GM21786 (cell line): ENCODE measurements around the gene ITGA3.
"Not testable (repeated sequence)": the region's sequence is repeated elsewhere in the genome, so short reads cannot be mapped to it uniquely, and the experiment has no call there.

Experiments used
- ATAC-seq: cut with Tn5 transposase; IDR thresholded peaks from one replicate; pipeline ENCODE4 v1.9.1; 2021; ENCODE audit not compliant: unreplicated experiment

Gene ITGA3

DNA sequence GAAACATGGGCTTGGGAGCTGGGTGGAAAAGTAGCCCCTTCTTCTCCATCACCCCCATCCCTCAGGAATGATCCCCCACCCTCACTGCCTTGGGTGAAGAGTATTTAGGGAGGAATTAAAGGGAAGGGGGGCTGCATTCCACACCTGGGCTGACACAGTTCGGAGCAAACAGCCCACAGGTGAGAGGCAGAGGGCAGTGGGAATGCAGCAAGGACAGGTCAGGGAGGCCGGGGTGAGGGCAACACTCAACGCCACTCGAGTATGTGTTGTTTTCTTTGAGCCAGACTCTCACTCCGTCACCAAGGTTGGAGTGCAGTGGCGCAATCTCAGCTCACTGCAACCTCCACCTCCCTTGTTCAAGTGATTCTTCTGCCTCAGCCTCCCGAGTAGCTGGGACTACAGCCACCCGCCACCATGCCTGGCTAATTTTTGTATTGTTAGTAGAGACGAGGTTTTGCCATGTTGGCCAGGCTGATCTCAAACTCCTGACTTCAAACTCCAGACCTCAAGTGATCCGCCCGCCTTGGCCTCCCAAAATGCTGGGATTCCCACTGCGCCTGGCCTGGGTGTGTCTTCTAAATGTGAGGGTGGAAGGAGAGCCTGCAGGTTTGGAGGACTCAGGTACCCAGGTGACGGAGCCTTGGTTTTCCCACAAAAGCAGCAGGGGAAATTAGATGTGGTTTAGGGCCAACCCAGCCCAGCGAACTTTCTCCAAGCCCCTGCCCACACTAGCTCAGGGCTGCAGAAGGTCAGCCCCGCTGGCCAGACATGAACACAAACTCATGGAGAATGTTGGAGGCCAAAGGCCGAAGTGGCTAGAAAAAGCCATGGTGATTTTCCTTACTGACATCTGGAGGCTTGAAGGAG is 21.2 kb upstream of the ITGA3 start:
- no peak for ATAC-seq

DNA sequence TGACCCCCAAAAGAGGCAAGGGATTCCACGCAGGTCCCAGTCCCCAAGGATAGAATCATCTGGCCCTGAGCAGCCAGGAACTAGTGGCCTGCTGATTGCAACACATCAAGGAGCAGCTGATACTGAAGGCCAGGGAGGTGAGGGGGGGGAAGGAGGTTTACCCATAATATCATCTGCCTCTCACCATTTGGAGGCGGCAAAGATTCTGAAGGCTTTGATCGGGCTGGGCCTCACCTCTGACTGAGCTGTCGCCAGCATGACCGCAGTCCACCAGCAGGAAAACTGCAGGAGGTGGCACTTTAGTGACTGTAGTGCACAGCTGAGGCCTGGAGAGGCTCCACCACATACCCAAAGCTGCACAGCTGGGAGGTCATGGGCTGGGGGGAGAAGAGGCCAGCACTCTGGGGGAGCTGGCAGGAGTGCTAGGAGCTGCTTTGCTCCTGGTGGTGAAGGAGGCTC is 20.5 kb upstream of the ITGA3 start:
- ATAC-seq = no peak

DNA sequence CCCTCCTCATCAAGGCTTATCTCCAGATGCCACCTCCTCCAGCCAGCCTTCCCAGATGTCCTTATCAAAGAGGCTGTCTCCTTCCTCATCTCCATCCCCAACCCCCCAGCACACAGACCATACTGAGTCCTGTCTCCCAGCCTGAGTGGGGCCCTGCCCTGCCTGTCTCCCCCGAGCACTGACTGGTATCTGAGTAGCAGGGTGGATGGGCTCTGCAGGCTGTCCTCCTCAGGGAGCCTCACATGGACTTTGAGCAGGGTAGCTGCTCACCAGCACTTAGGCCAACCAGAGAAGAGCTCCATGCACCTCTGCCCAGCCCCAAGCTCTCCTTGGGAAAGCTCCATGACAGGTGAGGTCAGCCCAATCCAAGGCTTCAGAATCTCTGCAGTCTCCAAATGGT is 20.0 kb upstream of the ITGA3 start:
- ATAC-seq = no peak

DNA sequence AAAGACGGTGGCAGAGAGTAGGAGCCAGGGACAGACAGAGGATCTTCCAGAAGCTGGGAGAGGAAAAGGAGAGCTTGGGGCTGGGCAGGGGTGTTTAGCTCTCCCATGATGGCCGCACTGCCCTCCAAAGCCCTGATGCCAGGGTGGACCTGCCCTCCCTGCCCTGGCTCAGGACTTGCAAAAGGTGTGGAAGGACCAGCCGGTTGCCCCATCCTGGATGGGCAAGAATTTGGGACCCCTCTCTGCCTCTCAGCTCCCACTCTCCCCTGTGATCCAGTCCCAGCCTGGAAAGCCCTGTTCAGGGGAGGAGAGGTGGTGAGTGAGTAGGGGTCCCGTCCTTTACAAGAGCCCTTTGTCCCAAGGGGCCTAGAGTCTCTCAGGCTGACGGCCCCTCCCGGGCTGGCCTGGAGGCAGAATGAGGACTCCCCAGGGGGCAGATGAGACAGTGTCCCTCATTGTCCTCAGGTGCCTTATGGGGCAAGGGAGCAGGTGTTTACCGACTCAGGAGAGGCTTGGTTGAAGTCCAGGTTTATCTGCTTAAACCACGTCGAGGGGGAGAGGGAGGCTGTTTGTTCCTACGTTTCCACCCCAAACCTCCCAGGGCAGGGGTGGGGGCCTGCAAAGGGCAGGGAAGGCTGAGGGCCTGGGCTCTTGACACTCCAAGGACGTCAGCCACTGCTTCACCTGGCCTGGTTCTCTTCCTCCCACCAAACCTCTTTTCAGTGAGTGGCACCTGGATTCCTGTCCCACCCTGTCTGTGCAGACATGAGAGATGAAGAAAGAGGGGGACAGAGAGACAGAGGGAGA is 19.3 kb upstream of the ITGA3 start:
- no peak for ATAC-seq

DNA sequence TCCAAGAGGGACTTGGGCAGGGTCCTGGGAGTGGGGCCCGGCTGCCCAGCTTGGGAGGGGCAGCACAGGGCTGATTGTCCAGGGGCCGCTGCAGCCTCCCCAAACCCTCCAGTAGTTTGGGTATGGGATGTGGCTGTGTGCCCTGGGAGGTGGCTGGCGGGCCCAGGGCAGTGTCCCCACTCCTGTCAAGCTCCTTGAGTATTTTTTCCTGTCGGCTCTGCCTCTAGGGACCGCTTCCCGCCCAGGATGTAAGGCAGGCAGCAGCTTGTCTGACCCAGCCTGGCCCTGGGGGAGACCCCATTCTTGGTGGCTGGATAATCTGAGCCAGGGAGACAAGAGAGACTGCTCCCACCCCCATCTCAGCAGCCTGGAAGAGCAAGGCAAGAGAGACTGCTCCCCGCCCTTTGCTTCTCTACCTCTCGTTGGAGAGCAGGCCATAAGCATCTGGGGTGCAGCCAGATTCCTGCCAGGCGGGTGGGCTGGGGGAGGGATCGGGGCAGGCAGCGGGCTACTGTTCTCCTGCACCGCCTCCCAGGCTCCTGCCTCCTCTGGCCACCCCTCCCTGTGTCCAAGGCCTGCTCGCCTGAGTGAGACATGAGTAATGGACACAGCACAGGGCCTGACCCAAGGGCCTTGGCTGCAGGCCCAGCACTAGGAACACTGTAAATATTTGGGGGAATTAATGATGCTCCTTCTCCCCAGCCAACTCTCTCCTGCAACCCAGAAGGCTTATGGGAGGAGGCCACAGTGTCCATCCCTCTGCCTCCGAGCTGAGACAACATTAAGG is 18.4 kb upstream of the ITGA3 start:
- no peak for ATAC-seq

DNA sequence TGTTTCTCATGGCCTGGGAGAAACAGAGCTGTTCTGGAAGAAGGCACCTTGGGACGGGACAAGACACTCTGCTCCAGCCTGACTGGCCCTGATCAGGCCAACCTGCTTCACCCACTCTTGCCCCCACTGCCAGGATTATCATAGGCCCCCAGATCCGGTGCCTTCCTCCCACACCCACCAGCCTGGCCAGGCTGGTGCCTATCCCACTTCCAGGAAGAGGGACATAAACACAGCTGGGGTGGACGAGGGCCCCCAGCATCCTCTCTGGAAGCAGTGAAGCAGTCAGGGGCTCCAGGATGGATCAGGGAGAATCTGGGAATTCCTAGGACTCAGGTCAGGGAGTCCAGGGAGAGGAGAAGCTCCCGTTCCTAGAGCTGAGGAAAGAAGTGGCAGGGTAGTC is 16.9 kb upstream of the ITGA3 start:
- no peak for ATAC-seq

DNA sequence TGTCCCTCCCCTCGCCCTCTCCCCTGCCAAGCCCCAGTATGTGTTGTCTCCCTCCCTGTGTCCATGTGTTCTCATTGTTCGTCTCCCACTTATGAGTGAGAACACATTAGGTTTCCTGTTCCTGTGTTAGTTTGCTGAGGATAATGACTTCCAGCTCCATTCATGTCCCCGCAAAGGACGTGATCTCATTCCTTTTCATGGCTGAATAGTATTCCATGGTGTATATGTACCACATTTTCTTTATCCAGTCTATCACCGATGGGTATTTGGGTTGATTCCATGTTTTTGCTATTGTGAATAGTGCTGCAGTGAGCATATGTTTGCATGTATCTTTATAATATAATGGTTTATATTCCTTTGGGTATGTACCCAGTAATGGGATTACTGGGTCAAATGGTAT is 15.4 kb upstream of the ITGA3 start:
- not testable (repeated sequence) for ATAC-seq

DNA sequence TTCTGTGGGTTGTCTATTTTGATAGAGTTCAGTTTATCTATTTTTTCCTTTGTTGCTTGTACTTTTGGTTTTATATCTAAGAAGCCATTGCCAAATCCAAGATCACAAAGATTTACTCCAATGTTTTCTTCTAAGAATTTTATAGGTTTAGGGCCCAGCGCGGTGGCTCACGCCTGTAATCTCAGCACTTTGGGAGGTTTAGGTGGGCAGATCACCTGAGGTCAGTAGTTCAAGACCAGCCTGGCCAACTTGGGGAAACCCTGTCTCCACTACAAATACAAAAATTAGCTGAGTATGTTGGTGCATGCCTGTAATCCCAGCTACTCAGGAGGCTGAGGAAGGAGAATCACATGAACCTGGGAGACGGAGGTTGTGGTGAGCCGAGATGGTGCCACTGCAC is 13.7 kb upstream of the ITGA3 start:
- ATAC-seq = no peak

DNA sequence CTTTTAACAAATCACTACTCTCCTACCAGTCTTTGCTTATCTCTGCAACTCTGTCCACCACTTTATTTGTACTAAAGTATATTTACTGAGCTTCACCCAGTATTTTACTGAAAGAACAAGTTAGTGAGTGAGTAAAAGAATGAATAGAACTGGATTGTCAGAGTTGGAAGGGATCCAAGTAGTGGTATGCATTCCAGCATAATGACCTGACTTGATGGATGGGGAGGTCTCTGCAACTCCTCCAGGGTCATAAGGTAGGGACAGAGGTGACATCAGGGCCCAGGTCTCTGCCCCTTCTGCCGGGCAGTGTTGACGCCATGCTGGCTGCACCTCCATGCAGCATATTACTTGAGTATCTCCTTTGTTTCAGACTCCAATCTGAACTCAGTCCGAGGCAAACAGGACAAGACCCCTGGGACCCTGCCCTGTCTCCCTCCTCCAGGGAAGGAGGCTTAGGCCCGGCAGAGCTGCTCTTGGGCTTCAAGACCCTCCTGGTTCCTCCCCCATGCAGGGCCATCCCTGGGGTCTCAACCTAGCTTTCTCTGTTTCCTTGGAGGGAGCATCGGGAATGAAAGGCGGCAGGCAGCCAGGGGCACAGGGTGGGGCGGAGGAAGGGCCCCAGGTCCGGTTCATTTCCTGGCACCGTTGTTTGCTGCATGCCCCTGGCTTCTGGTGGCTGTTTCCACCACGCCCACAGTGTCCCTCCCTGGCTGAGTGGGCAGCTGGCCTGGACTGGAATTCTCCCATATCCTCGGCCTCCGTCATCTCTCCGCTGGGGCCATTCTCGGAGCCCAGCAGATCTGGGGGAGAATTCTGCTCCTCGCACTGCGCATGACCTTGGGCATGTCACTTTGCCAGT is 12.4 kb upstream of the ITGA3 start:
- ATAC-seq = no peak

DNA sequence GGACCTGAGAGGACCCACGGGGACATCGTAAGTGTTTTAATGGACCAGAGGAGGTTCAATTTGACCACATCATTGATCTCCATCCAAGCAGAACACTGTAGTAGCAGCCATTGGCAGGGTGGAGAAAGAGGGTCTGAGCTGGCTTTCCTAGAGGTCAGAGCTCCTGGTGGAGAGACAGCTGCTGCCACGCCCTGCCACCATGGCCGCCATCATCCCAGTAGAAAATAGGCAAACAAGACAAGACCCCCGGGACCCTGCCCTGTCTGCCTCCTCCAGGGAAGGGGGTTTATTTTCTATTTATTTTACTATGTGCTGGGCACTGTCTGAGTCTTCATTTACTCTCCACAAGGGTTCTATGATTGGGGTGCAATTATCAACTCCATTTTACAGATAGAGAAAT is 11.4 kb upstream of the ITGA3 start:
- ATAC-seq = no peak

DNA sequence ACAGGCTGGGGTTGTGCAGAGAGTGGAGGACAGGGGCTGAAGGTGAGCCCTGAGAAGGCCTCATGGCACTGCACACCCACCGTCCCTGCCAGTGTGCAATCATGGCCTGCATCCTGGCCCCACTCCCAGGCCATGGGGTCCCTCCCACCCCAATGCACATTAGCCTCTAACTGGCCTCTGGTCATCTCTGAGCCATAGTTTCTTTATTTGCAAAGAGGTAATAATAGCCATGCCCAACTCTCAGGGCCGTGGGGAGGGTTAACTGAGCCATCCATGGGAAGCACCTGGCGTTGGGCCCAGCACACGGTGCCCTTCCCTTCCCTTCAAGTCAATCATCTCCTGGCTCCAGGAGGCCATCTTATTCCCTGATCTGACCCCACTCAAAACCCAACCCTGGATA is 10.8 kb upstream of the ITGA3 start:
- ATAC-seq = no peak

DNA sequence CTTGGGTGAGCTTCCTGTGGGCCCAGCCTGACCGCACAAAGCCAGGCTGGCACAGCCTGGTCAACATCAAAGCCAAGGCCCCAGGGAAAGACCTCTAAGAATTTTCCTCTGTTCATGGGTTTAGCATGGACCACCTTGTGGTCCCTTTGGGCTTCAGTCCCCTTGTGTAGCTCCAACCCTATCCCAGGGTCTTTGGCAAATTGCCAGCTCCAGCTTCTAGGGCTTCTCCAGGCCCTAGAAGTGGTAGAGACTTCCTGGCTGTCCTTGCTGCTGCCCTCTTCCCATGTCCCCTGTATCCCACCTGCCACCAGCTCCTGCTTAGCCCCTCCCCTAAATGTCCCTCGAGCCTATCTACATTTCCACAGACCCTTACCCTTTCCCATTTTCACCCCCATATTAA is 9.7 kb upstream of the ITGA3 start:
- no peak for ATAC-seq

DNA sequence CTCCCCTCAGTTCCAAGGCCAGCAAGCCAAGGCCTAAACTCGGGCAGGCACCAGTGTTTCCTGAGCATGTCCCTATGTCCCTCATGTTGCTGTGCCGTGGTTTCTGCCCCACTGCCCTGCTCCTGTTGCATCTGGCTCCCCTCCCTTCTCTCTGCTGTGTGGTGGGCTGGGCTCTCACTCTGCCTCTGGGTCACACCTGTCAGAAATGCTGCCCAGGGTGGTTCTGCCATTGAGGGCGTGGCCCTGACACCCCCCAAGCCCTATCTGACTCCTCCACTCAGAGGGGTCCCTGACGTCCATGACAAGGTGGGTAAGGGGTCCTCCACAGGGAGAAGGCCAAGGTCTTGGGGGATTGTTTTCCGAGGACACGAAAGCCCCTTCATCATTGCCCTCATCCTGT is 9.2 kb upstream of the ITGA3 start:
- no peak for ATAC-seq

DNA sequence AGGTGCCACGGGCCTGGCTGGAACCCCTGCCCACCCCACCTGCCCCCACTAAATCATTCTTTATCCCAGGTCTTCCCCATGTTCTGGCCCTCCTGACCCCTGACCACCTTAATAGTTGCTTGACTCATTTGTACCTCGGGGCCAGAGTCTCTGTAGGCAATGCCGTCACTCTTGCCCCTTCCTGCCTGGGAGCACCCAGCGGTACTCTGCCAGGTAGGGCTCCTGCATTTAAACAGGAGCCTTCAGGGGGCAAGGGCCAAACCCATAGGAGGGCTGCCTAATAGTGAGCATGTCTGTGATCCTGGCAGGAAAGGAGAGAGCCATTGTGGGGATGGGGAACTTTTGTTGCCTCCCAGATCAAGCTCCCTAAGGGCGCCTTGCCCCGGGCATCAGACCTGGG is 8.8 kb upstream of the ITGA3 start:
- no peak for ATAC-seq

DNA sequence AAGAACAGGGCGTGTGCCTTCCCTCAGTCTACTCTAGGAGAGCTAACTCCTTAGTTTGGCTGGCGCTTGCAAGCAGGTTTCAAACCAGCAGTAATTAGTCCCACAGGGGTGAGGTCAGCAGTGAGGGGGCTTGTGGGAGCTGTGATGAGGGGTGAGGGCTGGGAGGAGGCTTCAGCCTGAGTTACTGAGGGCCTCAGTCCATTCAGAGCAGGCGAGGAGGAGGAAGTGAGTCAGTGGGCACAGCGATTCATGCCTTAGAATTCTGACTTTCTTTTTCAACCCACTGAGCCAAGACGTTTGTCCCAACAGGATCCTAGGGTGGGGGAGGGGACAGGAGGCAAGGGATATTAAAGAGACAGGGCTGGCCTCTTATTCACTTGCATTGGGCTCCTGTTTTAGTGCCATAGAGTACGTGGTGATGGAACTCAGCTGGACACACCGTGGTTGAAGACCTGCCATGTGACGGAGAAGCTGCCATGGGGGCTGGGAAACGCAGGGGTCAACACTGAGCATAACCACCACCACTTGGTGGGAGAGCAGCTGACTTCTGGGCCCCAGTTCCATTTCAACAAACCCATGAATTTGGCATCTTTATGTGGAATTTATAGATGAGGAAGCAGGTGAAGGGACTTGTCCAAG is 8.3 kb upstream of the ITGA3 start:
- no peak for ATAC-seq

DNA sequence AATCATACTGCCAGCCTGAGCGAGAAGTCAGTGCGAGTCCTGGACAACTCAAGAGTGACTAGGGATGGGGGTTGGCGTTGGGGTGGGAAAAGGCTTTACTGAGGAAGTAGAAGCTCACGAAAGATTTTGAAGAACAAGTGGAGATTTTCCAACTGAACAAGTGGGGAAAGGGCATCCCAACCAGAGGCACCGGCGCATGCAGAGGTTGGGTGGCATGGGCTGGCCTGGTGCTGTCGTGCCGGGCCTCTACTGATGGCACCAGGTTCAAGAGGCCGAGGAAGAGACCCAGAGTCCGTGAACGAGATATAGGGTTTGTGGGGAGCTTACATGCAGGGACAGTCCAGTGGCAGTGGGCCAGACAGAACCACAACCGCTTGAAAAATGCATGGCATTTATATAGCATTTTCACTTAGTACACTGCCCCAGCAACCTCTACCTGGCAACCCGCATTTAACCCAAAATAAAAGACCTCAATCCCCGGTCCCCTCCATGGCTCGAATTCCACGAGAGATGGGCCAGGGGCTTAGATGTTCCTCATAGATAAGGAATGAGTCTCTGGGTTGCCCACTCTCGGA is 7.7 kb upstream of the ITGA3 start:
- ATAC-seq = no peak

DNA sequence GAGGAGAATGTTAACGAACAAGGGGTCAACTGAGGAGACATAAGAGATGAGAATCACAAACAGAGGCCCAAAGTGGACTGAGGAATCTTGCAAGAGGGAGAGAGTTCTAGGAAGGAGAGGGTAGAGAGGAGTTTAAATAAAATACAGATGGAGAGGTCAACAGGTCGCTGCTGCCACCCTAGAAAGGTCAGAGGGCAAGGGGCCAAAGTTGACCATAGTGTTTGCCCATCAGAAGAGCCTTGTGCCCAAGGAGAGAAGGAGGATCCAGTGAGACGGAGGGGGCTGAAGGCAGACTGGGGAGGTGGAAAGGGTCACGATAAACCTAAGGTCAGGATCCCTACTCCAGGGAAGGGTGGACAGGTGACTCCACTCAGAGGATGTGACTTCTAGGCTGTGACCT is 6.9 kb upstream of the ITGA3 start:
- ATAC-seq = no peak

DNA sequence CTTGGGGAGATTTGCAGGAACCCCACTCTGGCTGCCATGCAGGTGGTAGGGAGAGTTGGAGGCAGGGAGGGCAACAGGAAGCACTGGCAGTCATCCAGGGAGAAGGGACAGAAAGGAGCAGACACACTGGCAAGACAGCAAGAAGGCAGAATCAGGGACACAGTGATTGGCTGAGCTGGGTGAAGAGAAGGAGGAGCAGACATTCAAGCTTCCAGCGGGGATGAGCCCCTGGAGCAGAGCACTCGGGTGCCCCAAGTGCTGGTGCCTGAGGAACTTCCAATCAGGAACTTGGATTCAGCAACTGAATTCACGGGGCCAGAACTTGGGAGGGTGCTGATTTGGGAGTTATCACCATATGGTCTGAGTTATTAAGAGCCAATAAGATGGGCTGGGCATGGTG is 6.3 kb upstream of the ITGA3 start:
- ATAC-seq = no peak

DNA sequence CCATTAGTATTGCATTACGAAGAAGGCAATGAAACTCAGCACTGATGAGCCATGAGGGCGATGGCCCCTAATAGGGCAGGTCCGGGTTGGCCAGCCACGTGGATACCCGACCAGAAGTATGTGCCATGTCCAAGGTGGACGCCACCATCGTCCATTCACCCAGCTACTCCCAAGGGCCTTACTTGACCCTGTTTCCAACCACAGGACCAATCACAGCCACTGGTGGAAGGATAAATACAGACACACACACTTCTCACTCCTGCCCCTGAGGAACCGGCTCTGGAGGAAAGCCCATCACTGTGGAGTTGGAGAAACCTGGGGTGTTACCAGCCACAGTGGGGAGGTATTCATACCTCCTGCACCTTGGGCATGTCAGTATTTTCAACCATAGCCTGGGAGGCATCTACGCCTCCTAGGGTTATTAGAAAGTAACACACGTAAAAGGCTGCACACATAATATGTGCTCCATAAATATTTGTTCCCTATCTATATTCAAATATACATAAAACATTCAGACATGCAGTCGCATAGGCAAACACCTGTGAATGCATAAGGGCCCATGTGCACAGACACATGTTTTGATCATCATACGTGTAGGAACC is 5.4 kb upstream of the ITGA3 start:
- ATAC-seq = no peak
